ENCODE results near the gene RAPGEF2.

DNA sequence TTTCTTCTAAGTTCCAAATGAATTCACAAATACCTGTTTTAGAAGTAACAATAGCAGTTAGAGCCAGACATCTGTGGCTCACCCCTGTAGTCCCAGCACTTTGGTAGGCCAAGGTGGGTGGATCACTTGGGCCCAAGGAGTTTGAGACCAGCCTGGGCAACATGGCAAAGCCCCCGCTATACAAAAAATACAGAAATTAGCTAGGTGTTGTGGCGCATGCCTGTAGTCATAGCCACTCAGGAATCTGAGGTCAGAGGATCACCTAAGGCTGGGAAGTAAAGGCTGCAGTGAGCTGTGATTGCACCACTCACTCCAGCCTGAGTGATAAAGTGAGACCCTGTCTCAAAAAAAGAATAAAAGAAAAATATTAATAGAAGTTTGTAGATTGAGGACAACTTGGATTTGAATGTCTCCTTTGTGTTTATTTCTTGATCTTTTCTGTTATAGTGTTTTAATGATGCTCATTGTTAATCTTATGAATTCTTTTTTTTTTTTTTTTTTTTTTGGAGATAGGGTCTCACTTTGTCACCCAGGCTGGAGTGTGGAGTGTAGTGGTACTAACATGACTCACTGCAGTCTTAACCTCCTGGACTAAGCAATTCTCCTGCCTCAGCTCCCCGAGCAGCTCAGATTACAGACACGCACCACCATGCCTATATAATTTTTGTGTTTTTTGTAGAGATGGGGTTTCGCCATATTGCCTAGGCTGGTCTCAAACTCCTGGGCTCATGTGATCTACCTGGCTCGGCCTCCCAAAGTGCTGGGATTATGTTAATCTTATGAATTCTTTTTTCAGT is 30.7 kb upstream of the RAPGEF2 start:
- TF ChIP-seq ZNF274 (IDR thresholded peaks at IDR 0.05; ENCODE audit: low read depth, low read length) (no peak), SUZ12 (IDR thresholded peaks at IDR 0.05; ENCODE audit: extremely low read depth, insufficient read depth, insufficient read length) (no peak)
